ENCODE measurements around the gene KRTAP5-7. TPM values are rescaled to one million over a fixed set of nuclear protein-coding genes. Genes with fewer than 3 reads are reported as not detected.

The KRTAP5-7 gene
- total and polyA plus RNA-seq, 2 donors (not counting 3 experiments of a cell fraction or from before 2014, with no cell fraction given) = 0.07 TPM; not detected in 1

- no peak overlapping the region for H3K4me2 ChIP-seq (ENCODE audit: insufficient read depth, low read length)
- H3K79me2 ChIP-seq (ENCODE audit: control insufficient read depth, insufficient read depth, low read length) = no peaks in the 10 kb centered on the region
- H3K9ac ChIP-seq (replicated peaks; ENCODE audit: extremely low read depth, insufficient read depth, low read length) = no peak overlapping the region
- no peak overlapping the region for H3K27ac ChIP-seq (ENCODE audit: insufficient read depth, low read depth, low read length)
- TF ChIP-seq GATA2 (IDR thresholded peaks at IDR 0.05; ENCODE audit: insufficient read depth, insufficient read length, low read depth, low read length) (no peak), JUN (IDR thresholded peaks at IDR 0.05; ENCODE audit: borderline replicate concordance, insufficient read depth, insufficient read length, low read depth) (no peak), POLR2A (IDR thresholded peaks at IDR 0.05; ENCODE audit: low read depth, low read length) (no peak), EZH2 (IDR thresholded peaks at IDR 0.05; ENCODE audit: borderline replicate concordance, low read depth, low read length, severe bottlenecking) (no peak), POLR2AphosphoS5 (IDR thresholded peaks at IDR 0.05; ENCODE audit: insufficient read depth, low read depth, low read length) (no peak), FOS (IDR thresholded peaks at IDR 0.05; ENCODE audit: borderline replicate concordance, insufficient read depth, low read length) (no peak), CTCF (IDR thresholded peaks at IDR 0.05; ENCODE audit: extremely low read depth in 1 of 2, insufficient read depth in 1 of 2, low read depth in 1 of 2, low read length in 2 of 2) (no peak), MYC (IDR thresholded peaks at IDR 0.05; ENCODE audit: low read depth, low read length) (no peak), MAX (IDR thresholded peaks at IDR 0.05; ENCODE audit: insufficient read depth, insufficient read length) (no peak)
- dilution Hi-C loops (cut with MboI; ENCODE audit: extremely low pct_ligation_motif_present, low sequenced_read_pairs) = no loop called here
- BruUV-seq (replicated peaks) = no TSS peak
- ChIA-PET POLR2A (no interaction called here), CTCF (interaction anchor here (1.6 kb wide), 1 partner anchor 12 kb away, joined by 6 read pairs; no protein-coding TSS in a partner anchor)
- intact Hi-C loops (cut with micrococcal nuclease) = no loop called here
- H4K20me1 ChIP-seq (replicated peaks; ENCODE audit: control insufficient read depth, extremely low read depth, insufficient read depth, low read length) = no peaks in the 10 kb centered on the region
- no peak overlapping the region for H2AFZ ChIP-seq (ENCODE audit: low read depth, low read length)
- FAIRE-seq = no peak
- no peaks in the 10 kb centered on the region for H3K9me3 ChIP-seq (replicated peaks; ENCODE audit: control insufficient read depth, insufficient read depth, low read length)
- peaks cover 0 to 10% of the 10 kb centered on the region in 2 experiments for H3K36me3 ChIP-seq (ENCODE audit: control insufficient read depth in 2 of 2, extremely low read depth in 1 of 2, insufficient read depth in 2 of 2, low read length in 2 of 2)
- H3K4me1 ChIP-seq (ENCODE audit: control insufficient read depth, extremely low read depth, insufficient read depth, low read length) = no peaks in the 10 kb centered on the region
- H3K4me3 ChIP-seq (replicated peaks in 1 of 3; ENCODE audit: insufficient read depth in 1 of 3, low read depth in 1 of 3, low read length in 3 of 3) = no peak overlapping the region
- H3K27me3 ChIP-seq (ENCODE audit: control insufficient read depth in 2 of 2, insufficient read depth in 2 of 2, low read length in 2 of 2) = no peaks in the 10 kb centered on the region
- no peaks in the 10 kb centered on the region for H3K9me1 ChIP-seq (replicated peaks; ENCODE audit: control insufficient read depth, extremely low read depth, insufficient read depth, low read length)
- DNase-seq (ENCODE audit: low read depth, low spot score) = peak; percentile 22
Measured at GRCh38 chr11:71505001-71505400, 22.1 kb upstream of the KRTAP5-7 start.

Measured in endothelial cell of umbilical vein (primary cell).